HG03039 (cell line): ENCODE measurements around the gene MYH10.

ENCODE experiments used
- ATAC-seq: cut with Tn5 transposase; IDR thresholded peaks from one replicate; pipeline ENCODE4 v1.9.1; 2021; ENCODE audit warnings: mild to moderate bottlenecking, moderate library complexity; ENCODE audit not compliant: unreplicated experiment

MYH10 gene

DNA sequence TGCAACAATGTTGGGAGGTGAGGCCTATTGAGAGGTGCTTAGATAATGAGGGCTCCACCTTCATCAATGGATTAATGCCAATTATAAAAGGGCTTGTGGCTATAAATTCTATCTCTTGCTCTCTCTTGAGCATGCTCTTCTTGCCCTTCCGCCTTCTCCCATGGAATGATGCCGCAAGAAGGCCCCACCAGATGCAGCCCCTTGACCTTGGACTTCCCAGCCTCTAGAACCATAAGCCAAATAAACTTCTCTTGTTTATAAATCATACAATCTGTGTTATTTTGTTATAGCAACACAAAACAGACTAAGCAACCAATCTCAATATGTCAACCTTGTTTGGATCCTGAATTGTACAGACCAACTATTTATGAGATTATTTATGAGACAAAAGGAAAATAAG, 20.0 kb downstream of the MYH10 start:
- no peak for ATAC-seq

DNA sequence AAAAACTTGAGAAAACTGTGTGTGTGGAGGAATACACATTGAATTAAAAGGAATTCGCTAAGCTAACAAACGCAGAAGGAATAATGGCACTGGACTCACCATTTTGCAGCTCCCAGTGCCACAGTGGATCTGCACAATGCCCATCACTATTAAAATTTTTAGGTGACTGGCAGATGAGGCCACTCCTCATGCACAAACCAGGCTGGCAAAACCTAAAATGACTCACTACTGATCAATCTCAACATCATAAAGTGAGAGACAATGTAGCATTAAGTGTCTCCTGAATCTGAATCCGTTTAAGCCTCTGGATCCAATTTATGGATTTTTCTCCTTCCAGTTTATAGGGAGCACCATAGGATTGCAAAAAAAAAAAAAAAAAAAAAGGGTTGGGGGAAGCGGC, 20.6 kb downstream of the MYH10 start:
- no peak for ATAC-seq

DNA sequence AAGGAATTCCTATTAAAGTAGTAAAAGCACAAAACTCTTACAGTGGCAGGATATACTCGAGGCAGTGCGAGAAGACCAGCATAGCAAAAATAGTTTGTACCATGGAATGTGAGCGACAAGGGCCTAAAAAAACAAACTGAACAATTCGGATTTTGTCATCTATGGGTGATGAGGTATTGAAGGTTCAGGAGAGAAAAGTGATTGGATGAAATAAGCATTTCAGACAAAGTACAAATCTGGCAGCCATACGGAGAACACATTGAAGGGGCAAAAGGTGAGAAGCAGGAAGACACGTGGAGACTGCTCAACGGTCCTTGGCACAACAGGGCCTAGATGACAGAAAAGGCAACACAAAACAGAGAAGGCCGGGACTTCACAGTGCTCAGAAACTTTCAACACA, 22.5 kb downstream of the MYH10 start:
- ATAC-seq, result no peak

DNA sequence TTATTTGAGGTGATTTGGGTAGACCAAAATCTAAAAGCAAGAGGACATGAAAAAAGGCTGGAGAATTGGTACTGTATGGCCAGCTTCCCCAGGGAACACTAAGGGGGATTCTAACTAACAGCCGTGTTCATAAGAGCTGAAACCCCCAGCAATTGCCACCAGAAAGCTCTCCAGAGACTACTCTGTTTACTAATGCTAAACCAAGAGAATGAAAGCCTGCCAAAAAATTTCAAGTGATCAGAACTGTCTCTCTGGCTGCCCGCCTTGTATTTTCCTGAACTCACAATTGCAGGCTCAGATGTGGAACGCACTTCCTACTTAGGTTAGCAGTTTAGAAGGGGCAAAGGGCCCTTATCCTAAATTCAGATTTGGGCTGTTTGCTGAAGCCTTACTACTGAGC, 24.1 kb downstream of the MYH10 start:
- no peak for ATAC-seq

DNA sequence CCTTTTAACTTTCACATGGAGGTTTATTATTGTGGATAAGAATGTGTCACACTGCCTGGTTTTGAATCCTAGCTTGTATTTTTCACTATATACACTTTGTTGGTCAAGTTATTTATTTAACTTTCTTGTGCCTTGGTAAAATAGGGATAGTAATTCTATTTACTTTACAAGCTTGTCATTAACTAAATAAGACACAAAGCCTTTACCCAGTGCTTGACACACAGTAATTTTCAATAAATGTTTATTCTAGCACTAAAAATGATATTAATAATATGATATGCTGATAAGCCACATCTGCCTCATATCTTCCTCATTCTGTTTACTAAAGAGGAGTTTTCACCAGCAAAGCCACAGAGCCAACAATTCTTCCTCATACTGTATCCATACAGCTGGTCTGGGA, 27.8 kb downstream of the MYH10 start:
- ATAC-seq, result no peak

DNA sequence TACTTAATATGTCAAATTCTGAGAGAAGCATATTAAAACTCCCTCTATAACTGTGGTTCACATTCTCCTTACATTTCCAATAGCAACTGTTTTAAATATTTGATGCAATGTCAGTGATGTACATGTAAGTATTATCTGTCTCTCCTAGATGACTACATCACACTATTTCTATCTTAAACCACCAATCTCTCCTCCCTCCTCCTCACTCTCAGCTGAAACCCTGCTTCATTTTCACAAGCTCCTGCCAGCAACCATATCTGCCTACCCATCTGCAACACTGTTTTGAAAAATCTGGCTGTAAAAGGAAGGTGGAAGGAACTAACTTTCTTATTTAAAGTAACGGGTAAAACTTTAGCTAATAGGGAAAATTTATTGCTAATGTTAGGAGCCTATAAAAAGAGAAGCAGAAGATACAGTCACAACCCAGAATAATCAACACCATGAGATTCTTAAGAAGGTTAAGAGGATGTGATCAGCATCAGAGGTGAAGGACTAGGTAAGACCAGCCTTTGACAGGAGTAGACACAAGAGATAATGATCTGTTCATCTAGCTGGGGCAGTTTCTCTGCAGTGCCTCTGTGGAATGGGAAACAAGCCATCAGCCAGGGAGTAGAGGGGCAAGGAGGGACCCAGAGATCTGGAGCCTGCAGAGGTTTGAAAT, 31.0 kb downstream of the MYH10 start:
- ATAC-seq, result no peak

DNA sequence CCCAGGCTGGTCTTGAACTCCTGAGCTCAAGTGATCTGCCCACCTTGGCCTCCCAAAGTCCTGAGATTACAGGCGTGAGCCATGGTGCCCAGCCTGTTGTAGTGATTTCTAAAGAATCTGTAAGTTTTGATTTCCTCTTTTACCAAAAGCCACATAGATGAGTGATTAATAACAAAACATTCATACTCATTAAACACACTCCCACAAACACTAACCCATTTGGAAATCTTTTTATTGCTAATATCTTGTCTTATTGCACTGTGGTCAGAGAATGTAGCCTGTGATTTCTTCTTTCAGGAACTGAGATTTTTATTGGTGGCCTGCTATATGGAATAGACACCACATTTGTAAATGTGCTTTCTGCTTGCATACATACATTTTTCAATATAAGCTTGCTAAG, 31.6 kb downstream of the MYH10 start:
- no peak for ATAC-seq

DNA sequence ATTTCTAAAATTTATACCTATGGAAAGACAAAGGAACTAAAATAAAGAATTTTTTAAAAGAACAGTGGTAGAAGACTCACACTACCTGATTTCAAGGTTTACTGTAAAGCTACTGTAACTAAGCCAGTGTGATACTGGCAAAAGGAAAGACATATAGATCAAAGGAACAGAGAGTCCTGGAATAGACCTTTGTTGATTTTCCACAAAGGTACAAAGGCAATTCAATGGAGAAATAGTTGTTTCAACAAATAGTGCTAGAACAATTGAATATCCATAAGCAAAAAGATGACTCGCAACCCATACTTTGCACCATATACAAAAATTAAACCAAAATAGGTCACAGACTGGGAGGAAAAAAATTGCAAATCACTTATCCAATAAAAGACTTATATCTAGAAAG, 36.7 kb downstream of the MYH10 start:
- ATAC-seq, result no peak

DNA sequence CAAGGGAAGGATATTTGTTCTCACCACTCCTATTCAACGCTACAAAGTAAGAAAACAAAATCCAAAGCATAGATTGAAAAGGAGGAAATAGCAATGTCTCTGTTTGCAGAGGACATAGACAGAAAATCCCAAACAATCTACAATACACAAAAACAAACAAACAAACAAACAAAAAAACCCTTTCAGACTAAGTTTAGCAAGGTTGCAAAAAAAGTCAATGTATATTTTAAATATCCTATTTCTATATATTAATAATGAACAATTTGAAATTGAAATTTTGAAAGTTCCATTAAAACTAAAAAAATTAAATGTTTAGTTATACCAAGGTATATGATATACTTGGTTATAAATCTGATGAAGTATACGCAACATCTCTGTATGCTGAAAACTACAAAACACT, 37.2 kb downstream of the MYH10 start:
- ATAC-seq, result no peak

DNA sequence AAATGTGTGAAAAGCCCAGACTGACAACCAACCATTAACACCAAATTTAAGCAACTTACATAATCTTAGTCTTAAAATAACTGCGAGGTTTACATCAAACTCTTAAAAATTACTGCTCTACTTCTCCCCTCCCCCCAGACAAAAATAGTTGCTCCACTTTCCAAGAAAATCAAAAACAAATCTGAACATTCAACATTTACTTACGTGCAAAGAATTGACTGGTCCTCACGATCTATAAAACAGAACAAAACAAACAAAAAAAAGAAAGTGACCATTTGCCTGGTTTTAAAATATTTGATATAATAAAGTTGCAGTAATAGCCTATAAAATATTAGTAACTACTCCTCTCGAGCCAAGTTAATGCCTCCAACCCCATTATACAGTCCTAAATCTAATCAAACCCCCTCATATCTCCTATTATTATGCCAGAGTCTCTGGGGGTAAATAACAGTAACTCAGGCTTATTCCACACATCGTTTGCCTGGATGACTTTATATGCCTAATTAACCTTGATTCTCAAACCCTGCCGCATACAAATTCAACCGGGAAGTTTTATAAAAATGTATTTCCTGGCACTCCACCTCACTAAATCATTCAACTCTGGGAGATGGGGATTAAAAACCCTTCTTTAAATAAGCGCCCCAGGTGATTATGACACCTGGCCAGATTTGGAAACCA, 41.5 kb downstream of the MYH10 start:
- no peak for ATAC-seq

DNA sequence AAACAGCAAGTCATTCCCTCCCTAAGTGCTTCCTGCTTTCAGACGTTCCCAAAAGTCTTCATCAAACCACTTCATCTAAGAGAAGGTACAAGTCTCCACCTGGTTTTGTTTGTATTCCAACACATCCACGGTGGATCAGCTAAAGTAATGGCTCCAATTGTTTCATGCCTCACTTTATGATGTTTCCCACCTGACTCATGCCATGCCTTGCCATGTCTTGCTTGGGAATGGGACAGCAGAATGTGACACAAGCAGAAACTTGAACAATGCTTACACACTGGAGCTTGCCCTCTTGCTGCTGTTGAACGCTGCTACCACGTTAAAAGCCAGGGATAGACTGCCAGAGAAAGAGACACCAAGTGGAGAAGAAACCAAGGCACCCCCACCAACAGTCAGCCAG, 43.8 kb downstream of the MYH10 start:
- no peak for ATAC-seq

DNA sequence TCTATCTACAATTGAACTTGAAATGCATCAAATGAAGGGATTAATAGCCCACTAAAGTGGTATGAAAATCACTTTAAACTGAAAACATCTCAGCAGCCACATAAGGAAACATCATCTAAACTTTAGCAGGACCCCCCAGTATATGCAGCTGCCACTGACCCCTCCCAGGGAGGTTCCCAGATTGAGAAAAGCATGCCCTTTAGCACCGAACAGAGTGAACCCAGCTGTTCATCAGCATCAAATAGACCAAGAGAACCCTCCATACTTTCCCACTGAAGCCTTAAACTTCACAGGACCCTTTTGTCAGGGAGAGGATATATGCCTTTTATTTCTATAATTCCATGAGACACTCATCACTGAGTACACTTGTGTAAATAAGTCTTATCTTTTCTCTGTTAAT, 44.6 kb downstream of the MYH10 start:
- no peak for ATAC-seq

DNA sequence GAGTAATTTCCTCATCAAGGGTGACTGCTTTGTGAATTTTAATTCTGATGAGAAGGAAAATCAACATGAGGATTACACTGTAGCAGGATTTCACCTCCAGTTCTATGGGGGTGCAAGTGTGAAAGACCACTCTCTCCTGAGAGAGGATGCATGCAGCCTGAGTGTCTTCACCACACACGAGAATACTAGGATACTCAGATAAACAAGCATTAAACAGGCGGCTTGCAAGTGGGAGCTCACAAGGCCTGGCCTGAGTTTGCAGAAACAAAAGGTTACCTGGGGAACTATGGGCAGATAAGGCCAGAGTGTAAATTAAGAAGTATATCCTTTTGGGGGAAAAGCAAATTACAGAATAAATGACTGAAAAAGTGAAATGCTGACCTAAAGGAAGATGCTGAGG, 46.6 kb downstream of the MYH10 start:
- no peak for ATAC-seq

DNA sequence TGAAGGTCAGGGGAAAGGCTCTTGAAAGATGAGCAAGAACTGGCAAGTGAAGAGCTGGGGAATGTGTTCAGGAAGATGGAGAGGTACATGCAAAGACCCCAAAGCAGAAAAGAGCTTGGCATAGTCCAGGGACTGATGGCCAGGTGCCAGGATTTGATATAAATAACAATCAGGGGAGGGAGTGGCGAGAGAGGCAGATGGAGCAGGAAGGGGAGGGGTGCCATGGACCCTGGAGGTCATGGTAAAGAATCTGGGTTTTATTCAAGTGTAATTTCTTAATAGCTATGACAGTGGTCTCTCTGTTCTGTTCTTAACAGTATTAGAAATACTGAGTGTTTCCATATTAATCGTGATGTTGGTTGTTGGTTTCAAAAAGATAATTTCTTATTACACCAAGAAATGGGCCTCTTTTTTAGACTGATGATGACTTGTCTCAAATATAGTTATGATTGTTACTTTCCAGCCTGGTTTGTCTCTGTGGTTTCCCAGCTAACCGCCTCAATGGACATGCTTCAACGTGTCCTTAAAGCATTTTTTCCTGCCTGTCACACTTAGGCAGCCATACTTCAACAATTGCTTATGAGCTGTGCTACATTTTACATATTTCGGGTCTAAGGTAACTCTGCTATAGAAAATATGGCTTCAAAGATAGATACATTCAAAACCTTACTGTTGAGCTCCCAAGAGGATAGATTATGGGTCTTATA, 49.4 kb downstream of the MYH10 start:
- ATAC-seq, result no peak

DNA sequence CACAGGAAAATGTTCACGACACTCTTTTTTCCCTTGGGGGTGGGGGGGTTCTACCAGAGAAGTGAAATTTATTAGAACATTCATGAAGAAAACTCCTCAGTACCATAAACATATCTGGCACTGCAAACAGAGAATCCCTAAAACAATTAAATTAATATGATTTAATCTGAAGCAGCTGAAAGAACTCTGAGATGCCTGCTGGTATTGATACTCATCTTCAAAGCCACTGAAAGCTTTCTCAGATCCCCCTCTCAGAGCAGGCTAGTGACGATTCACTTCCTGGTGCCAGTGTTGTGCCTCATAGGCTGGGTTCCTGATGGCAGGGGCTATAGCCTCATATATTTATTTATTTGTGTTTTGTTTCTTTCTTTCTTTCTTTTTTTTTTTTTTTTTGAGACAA, 52.7 kb downstream of the MYH10 start:
- ATAC-seq, result no peak

DNA sequence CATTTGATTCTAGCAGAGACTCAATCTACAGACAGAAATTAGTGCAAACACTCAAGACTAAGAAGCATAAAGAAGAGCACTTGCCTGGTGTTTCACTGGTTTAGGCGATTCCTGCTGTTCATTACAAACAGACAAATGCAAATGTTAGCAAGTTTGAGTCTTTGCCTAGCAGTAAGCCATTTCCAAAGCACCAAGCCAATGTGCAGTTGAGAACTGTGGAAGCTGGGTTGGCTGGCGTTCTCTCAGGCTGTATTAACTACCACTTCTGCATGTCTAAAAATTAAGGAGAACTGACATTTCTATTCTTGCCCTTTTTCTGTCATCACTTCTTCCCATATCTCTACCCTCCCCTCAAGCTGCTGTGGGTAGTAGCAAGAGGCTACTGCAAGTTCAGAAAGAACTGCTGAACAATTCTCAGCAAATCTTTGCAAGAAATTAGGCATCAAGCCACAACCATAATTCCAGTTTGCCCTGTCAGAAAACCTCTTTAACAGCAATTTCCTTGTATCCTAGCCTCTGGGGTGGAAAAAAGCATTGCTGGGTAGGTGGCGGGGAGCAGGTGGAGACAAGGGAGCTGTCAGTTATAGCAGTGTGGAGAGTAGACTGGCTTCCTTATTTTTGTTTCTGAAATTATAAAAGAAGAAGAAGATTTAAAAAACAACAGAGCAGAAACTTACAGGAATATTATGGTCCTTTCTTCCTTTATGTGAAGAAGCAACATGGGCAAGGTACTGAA, 53.8 kb downstream of the MYH10 start:
- no peak for ATAC-seq

DNA sequence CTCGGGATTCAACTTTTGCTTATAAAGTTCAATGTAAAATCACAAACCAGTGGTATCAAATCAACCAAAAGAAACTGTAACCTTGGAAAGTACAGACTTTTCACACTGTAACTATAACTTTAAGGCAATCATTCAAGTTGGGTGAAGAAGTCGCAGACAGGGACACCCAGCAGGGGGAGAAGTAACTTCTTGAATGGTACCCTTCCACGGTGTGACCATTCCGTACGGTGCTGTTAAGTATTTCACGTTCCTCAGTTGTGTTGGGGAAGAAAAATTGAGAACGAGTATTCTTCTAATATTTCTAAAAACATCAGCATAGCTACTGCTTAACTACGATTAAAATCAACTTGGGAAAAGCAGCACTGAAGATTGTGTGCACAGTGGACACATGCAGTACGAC, 55.8 kb downstream of the MYH10 start:
- ATAC-seq, result no peak

DNA sequence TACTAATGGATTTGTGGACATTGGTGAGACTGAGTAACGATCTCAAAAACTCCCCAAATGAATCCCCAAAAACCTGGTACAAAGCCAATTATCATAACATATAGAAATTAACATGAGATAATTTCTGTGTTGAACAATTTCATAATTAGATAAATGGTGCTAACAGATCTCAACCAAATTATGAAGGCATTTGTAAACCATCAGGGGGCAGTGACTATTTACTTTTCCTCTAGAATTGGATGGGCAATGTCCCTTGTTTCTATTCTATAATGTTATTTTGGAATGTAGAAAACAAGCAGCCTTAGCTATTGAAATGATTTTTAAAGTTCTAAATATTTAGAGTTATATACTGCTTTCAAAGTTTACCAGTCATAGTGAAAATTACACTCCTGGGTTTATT, 57.8 kb downstream of the MYH10 start:
- ATAC-seq, result no peak

DNA sequence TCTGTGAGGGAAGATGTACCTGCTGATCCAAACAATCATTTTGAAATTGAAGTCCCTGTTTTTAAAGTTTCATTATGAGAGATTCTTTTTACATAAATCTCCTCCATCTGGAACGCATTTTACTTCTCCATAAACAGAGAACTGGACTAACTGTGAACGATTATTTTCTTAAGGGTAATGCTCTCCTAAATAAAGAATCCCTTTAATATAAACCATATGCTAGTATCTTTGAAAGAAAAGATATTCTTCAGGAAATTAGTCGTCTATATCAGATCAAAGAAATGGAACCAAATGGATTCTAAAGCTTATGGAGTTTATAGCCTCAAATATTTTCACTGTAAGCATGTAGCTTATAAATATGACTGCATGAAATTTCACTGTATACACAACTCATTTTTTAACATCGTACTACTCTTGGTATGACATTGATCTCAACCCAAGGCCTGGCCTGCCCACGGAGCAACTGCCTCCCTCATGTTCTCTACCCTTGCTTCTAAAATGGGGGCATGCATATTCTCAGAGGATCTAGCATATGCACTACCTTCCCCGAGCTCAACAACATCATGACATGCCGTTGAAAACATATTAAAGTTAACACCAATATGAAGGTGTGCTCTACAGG, 66.4 kb downstream of the MYH10 start:
- ATAC-seq, result no peak

DNA sequence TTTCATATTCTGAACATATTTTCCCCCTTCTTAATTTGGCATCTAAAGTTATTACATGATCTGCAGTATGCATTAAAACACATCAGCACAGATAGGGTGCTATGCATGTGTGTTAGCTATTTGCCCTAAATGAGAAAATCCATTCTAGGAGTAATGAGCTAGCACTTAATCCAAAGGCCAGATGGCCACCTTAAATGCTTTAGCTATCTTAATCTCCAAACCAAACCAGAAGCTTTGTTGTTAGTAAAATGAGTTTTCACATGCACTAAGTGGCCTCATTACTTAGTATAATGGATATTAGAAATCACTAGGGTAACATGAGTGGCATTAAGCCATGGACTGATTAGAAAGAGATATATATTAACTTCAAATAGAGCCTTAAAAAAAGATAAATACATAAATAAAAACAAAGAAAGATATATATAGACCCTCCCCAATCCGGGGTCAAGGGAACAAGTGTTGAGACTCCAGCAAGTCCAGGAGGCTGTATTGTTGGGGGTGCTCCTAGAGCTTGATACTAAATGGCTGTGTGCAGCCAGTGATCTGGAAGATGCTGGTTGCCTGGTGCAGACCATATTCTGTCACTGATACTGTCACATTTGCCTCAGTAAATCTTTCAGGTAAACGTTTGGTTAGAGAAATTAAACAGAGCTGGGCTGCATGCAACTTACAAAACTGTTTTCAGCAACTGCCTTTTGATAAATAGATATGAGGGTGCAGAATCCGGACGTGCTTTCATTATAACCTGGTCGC, 67.3 kb downstream of the MYH10 start:
- ATAC-seq, result no peak

DNA sequence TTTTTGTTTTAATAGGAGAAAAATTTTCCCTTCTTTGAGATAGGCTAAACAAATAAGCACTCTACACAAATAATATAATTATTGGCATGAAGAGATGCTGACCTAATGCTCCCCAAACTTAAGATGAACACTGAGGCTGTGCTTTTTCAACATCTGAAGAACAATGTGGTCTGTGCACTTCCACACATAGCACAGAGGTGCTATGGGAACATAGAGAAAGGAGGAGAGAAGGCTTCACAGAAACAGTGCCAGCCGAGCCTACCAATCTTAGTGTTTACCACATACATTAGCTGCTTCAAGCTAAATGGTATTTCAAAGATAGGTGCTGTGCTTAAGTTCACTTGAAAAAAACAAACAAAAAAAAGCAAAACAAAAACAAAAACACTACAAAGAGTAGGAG, 72.4 kb downstream of the MYH10 start:
- ATAC-seq, result no peak
